BJ (cell line): ENCODE data around the gene NHSL1. TPM values are rescaled to one million over a fixed set of nuclear protein-coding genes. Genes with fewer than 3 reads are reported as not detected.

Experiments
- CTCF ChIA-PET: fragments of 350-600 bp; formaldehyde crosslinking; extraction: SDS; loops from one replicate; lab custom pipeline; 2021; ENCODE audit warnings: antibody characterized with exemption, inconsistent platforms; lab: Yijun Ruan, JAX
- POLR2A ChIA-PET: fragments of 300-600 bp; sonication (Branson Sonifier 250); formaldehyde crosslinking; extraction: SDS; loops from one replicate; lab custom pipeline; 2021; ENCODE audit warnings: antibody characterized with exemption; lab: Charles Lee
- DNase-seq: peaks from one replicate; pipeline ENCODE4 v3.0.0-alpha.2; 2011; ENCODE audit warnings: low read depth
- H3K27me3 ChIP-seq: 2 replicates; pipeline ENCODE4 v1.6.0; 2011; ENCODE audit warnings: low read length; ENCODE audit not compliant: control insufficient read depth, insufficient read depth
- H3K36me3 ChIP-seq: 2 replicates; pipeline ENCODE4 v1.5.1; 2011; ENCODE audit warnings: low read length; ENCODE audit not compliant: control insufficient read depth, insufficient read depth
- H3K4me3 ChIP-seq: 2 replicates; pipeline ENCODE4 v1.5.1; 2011; ENCODE audit warnings: low read depth, mild to moderate bottlenecking, control low read depth, low read length
- polyA plus RNA-seq: library from polyadenylated mRNA; depleted of rRNA; stranded (reverse); fragments of >200 nt; gene quantifications from 2 replicates; pipeline ENCODE4 v1.2.3, GENCODE V29; 2011
- TF ChIP-seq, protein P1 (sequence below): IDR thresholded peaks from 2 replicates; pipeline ENCODE4 v1.5.1; 2011; ENCODE audit warnings: low read depth, mild to moderate bottlenecking, control low read depth, inconsistent platforms, low read length, moderate library complexity; ENCODE audit not compliant: insufficient read depth

NHSL1 gene
- polyA plus RNA-seq, 1 experiment, result 3.6 TPM

DNA sequence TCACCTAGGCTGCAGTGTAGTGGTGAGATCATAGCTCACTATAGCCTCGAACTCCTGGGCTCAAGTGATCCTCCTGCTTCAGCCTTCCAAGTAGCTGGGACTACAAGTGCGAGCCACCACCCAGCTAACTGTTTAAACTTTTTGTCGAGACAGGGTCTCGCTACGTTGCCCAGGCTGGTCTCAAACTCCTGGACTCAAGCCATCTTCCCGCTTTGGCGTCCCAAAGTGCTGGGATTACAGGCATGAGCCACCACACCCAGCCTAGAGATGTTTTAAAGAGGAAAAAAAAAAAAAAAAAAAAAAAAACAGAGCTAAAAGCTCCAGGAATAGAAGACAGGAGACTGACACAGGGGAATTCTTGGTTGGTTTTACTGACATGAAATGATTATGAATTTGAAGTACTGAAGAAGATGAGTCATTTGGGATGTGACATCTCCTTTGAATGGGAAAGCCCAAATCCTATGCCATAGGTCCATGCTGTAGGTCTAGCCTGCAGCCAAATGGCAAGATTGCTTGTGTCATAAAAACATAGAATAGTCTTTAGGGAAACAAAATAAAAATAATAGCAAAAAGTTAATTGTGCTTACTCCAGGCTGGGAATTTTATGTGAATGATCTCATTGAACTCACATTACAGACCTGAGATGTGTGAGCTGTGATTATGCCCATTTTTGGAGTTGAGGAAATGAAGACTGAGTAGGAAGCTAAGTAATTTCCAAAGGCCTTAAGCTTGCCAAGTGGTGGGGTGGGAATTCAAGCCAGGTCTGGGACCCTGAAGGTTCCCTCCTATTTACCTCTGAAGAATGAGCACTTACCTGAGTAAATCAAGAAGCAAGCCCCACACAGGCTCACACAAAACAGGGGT, 24.3 kb upstream of the NHSL1 start:
- TF ChIP-seq, protein P1, sequence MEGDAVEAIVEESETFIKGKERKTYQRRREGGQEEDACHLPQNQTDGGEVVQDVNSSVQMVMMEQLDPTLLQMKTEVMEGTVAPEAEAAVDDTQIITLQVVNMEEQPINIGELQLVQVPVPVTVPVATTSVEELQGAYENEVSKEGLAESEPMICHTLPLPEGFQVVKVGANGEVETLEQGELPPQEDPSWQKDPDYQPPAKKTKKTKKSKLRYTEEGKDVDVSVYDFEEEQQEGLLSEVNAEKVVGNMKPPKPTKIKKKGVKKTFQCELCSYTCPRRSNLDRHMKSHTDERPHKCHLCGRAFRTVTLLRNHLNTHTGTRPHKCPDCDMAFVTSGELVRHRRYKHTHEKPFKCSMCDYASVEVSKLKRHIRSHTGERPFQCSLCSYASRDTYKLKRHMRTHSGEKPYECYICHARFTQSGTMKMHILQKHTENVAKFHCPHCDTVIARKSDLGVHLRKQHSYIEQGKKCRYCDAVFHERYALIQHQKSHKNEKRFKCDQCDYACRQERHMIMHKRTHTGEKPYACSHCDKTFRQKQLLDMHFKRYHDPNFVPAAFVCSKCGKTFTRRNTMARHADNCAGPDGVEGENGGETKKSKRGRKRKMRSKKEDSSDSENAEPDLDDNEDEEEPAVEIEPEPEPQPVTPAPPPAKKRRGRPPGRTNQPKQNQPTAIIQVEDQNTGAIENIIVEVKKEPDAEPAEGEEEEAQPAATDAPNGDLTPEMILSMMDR, result no peak
- DNase-seq, result no peak
- POLR2A ChIA-PET, result no interaction called here
- Histone ChIP-seq H3K36me3 (no peaks in the 10 kb centered on the region), H3K27me3 (no peaks in the 10 kb centered on the region), H3K4me3 (no peak overlapping the region)
- CTCF ChIA-PET, result interaction anchor here (0.7 to 8.1 kb wide), 6 partner anchors 14 to 415 kb away, joined by 3 to 91 read pairs (median 4); no protein-coding TSS in a partner anchor

DNA sequence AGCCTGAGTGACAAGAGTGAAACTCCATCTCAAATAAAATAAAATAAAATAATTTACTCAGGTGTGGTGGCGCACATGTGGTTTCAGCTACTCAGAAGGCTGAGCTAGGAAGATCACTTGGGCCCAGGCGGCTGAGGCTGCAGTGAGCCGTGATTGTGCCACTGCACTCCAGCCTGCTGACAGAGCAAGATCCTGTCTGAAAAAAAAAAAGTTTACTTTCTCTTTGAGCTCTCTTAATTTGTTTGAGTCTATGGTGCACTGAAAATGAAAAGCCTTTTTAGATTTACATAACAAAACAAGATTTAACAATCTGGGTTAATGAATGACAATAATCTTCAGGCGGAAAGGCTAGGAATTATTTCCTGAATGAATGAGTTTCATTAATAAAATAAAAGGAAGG, 23.3 kb upstream of the NHSL1 start:
- H3K4me3 ChIP-seq, result no peak overlapping the region
- TF ChIP-seq, protein P1, result no peak
- ChIA-PET CTCF (interaction anchor here (0.8 to 8.1 kb wide), 4 partner anchors 14 to 94 kb away, joined by 3 to 91 read pairs (median 24); no protein-coding TSS in a partner anchor), POLR2A (no interaction called here)
- H3K27me3 ChIP-seq, result no peaks in the 10 kb centered on the region
- H3K36me3 ChIP-seq, result no peaks in the 10 kb centered on the region
- no peak for DNase-seq

DNA sequence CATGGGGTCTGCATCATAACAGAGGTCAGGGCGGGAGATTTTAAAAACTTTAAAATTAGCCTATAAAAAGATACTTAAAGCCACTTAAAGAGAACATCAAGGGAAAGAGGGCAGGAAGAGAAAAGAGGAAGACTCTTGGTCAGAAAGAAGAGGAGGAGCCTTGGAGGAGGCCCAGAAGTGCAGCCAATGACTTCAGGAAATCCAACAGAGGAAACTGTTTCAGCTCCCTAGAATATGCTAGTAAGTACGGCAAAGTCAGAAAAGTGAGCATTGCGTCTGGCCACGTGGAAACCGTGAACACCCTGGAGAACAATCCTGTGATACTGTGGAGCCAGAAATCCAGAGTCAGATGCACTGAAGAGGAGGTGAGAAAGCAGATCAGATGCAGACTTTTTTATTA, 22.5 kb upstream of the NHSL1 start:
- TF ChIP-seq, protein P1, result no peak
- ChIA-PET CTCF (interaction anchor here (1.2 to 8.1 kb wide), 4 partner anchors 13 to 406 kb away, joined by 8 to 91 read pairs (median 32); no protein-coding TSS in a partner anchor), POLR2A (no interaction called here)
- no peak overlapping the region for H3K4me3 ChIP-seq
- H3K27me3 ChIP-seq, result no peaks in the 10 kb centered on the region
- DNase-seq, result no peak
- H3K36me3 ChIP-seq, result no peaks in the 10 kb centered on the region

- no peak for DNase-seq
- no peaks in the 10 kb centered on the region for H3K36me3 ChIP-seq
- TF ChIP-seq, protein P1, result peak; percentile 40
- POLR2A ChIA-PET, result no interaction called here
- H3K4me3 ChIP-seq, result no peak overlapping the region
- CTCF ChIA-PET, result interaction anchor here (0.6 to 8.1 kb wide), 18 partner anchors 10 to 404 kb away, joined by 3 to 91 read pairs (median 4); no protein-coding TSS in a partner anchor
- no peaks in the 10 kb centered on the region for H3K27me3 ChIP-seq
Measured at GRCh38 chr6:138520463-138520862, 21.2 kb upstream of the NHSL1 start.

- ChIA-PET CTCF (interaction anchor here (0.6 to 8.1 kb wide), 17 partner anchors 9 to 403 kb away, joined by 3 to 91 read pairs (median 4); no protein-coding TSS in a partner anchor), POLR2A (no interaction called here)
- H3K27me3 ChIP-seq, result no peaks in the 10 kb centered on the region
- no peak for DNase-seq
- no peak overlapping the region for H3K4me3 ChIP-seq
- no peaks in the 10 kb centered on the region for H3K36me3 ChIP-seq
- TF ChIP-seq, protein P1, result no peak
Measured at GRCh38 chr6:138518054-138518453, 18.8 kb upstream of the NHSL1 start.
